KMS-11 (cell line): ENCODE data around the gene GARNL3.
A peak's percentile ranks its signal among the peaks of the same experiment; 100 is the strongest.

Experiments
- H2AFZ ChIP-seq: fragments of 200-600 bp; sonication (generic); 2 replicates; pipeline ENCODE4 v1.6.1; 2016; ENCODE audit warnings: antibody characterized with exemption, mixed run types, low read depth
- H3K27ac ChIP-seq: fragments of 200-600 bp; sonication (generic); 2 replicates; pipeline ENCODE4 v1.6.1; 2016; ENCODE audit warnings: mild to moderate bottlenecking, mixed run types
- H3K27me3 ChIP-seq: fragments of 200-600 bp; sonication (generic); 2 replicates; pipeline ENCODE4 v1.6.1; 2017; ENCODE audit warnings: mild to moderate bottlenecking, low read depth, mixed run types, moderate library complexity; ENCODE audit not compliant: insufficient read depth
- H3K36me3 ChIP-seq: fragments of 200-600 bp; sonication (generic); 2 replicates; pipeline ENCODE4 v1.6.1; 2017; ENCODE audit warnings: mild to moderate bottlenecking, mixed run types; ENCODE audit not compliant: insufficient read depth
- H3K4me1 ChIP-seq: fragments of 200-600 bp; sonication (generic); 2 replicates; pipeline ENCODE4 v1.6.1; 2016; ENCODE audit warnings: mild to moderate bottlenecking, low read depth, mixed run types; ENCODE audit not compliant: poor library complexity, severe bottlenecking
- H3K4me2 ChIP-seq: fragments of 200-600 bp; sonication (generic); 2 replicates; pipeline ENCODE4 v1.7.0; 2016; ENCODE audit warnings: mild to moderate bottlenecking, mixed run types
- H3K4me3 ChIP-seq: fragments of 200-600 bp; sonication (generic); IDR thresholded peaks from 2 replicates; pipeline ENCODE4 v1.6.1; 2017; ENCODE audit warnings: low read depth, low read length, mixed read lengths; ENCODE audit not compliant: insufficient read depth
- H3K79me2 ChIP-seq: fragments of 200-600 bp; sonication (generic); 2 replicates; pipeline ENCODE4 v1.6.1; 2016; ENCODE audit warnings: low read depth, mixed run types; ENCODE audit not compliant: insufficient read depth
- H3K9ac ChIP-seq: fragments of 200-600 bp; sonication (generic); 2 replicates; pipeline ENCODE4 v1.6.1; 2016; ENCODE audit warnings: mild to moderate bottlenecking, mixed run types
- H4K20me1 ChIP-seq: fragments of 200-600 bp; sonication (generic); 2 replicates; pipeline ENCODE4 v1.6.1; 2016; ENCODE audit warnings: mild to moderate bottlenecking, mixed run types; ENCODE audit not compliant: insufficient read depth
- CTCF ChIP-seq: fragments of 200-600 bp; sonication (generic); conservative IDR thresholded peaks from 2 replicates; pipeline ENCODE4 v1.6.1; 2017; ENCODE audit warnings: low read depth, mild to moderate bottlenecking, antibody characterized with exemption, low read length, moderate library complexity, mixed read lengths

GARNL3 gene

GRCh38 chr9:127222388-127223095 is 42.0 kb upstream of the GARNL3 start:
- Histone ChIP-seq H3K4me1 (peaks cover 27% of the 10 kb centered on the region), H3K36me3 (no peaks in the 10 kb centered on the region), H3K79me2 (peaks cover 4% of the 10 kb centered on the region; the same call in 1 of the 2 replicates), H3K4me2 (no peak overlapping the region), H3K9ac (no peak overlapping the region), H2AFZ (no peak overlapping the region), H3K27me3 (no peaks in the 10 kb centered on the region), H3K4me3 (no peak overlapping the region), H4K20me1 (no peaks in the 10 kb centered on the region), H3K27ac (no peak overlapping the region)
- TF ChIP-seq CTCF = no peak

GRCh38 chr9:127223266-127223665 is 41.3 kb upstream of the GARNL3 start:
- no peak overlapping the region for H3K4me3 ChIP-seq
- H3K27ac ChIP-seq = no peak overlapping the region
- H3K79me2 ChIP-seq = peaks cover 4% of the 10 kb centered on the region; the same call in 1 of the 2 replicates
- no peak for TF ChIP-seq CTCF
- H4K20me1 ChIP-seq = no peaks in the 10 kb centered on the region
- H3K4me1 ChIP-seq = peaks cover 27% of the 10 kb centered on the region
- no peak overlapping the region for H3K4me2 ChIP-seq
- H2AFZ ChIP-seq = no peak overlapping the region
- H3K36me3 ChIP-seq = no peaks in the 10 kb centered on the region
- H3K9ac ChIP-seq = no peak overlapping the region
- H3K27me3 ChIP-seq = no peaks in the 10 kb centered on the region

GRCh38 chr9:127223810-127224177 is 40.8 kb upstream of the GARNL3 start:
- H4K20me1 ChIP-seq = no peaks in the 10 kb centered on the region
- no peaks in the 10 kb centered on the region for H3K36me3 ChIP-seq
- 0 out of 2 replicates have a peak, but pooled peaks have one; percentile 18 for TF ChIP-seq CTCF
- H3K27ac ChIP-seq = no peak overlapping the region
- H3K79me2 ChIP-seq = peaks cover 4% of the 10 kb centered on the region; the same call in 1 of the 2 replicates
- H3K4me1 ChIP-seq = peaks cover 27% of the 10 kb centered on the region
- H2AFZ ChIP-seq = peak overlapping the region; percentile 84
- H3K4me2 ChIP-seq = peak overlapping the region; percentile 92
- H3K27me3 ChIP-seq = no peaks in the 10 kb centered on the region
- H3K4me3 ChIP-seq = no peak overlapping the region
- no peak overlapping the region; the same call in 1 of the 2 replicates for H3K9ac ChIP-seq

- peak overlapping the region; percentile 92 for H3K4me2 ChIP-seq
- TF ChIP-seq CTCF = 0 out of 2 replicates have a peak, but pooled peaks have one; percentile 1
- no peaks in the 10 kb centered on the region for H3K36me3 ChIP-seq
- peak overlapping the region; percentile 72 for H3K27ac ChIP-seq
- peak overlapping the region; percentile 84 for H2AFZ ChIP-seq
- no peaks in the 10 kb centered on the region for H4K20me1 ChIP-seq
- H3K4me3 ChIP-seq = no peak overlapping the region
- H3K27me3 ChIP-seq = no peaks in the 10 kb centered on the region
- peak overlapping the region; percentile 65; the same call in 1 of the 2 replicates for H3K9ac ChIP-seq
- H3K79me2 ChIP-seq = peaks cover 4% of the 10 kb centered on the region; the same call in 1 of the 2 replicates
- H3K4me1 ChIP-seq = peaks cover 27% of the 10 kb centered on the region
Observed at GRCh38 chr9:127224178-127224882, 40.2 kb upstream of the GARNL3 start.
